Glutamatergic neuron (in vitro differentiated cells): ENCODE data around the gene SSNA1. TPM values are rescaled to one million over a fixed set of nuclear protein-coding genes. Genes with fewer than 3 reads are reported as not detected.

Experiments used
- DNase-seq: peaks from one replicate; pipeline ENCODE4 v3.0.0; 2022
- H3K27ac Mint-ChIP-seq: one replicate; pipeline ENCODE4 v1.8.0; 2020; ENCODE audit warnings: mild to moderate bottlenecking, mixed read lengths, inconsistent platforms; ENCODE audit not compliant: unreplicated experiment
- H3K27me3 Mint-ChIP-seq: one replicate; pipeline ENCODE4 v1.8.0; 2020; ENCODE audit warnings: mild to moderate bottlenecking, moderate library complexity, mixed read lengths, inconsistent platforms; ENCODE audit not compliant: unreplicated experiment
- H3K36me3 Mint-ChIP-seq: one replicate; pipeline ENCODE4 v1.8.0; 2020; ENCODE audit warnings: mild to moderate bottlenecking, mixed read lengths, inconsistent platforms; ENCODE audit not compliant: unreplicated experiment
- H3K4me1 Mint-ChIP-seq: one replicate; pipeline ENCODE4 v1.8.0; 2020; ENCODE audit warnings: mild to moderate bottlenecking, low read depth, mixed read lengths, inconsistent platforms; ENCODE audit not compliant: unreplicated experiment
- H3K4me3 Mint-ChIP-seq: one replicate; pipeline ENCODE4 v1.8.0; 2020; ENCODE audit warnings: mild to moderate bottlenecking, mixed read lengths, inconsistent platforms; ENCODE audit not compliant: unreplicated experiment
- H3K9me3 Mint-ChIP-seq: one replicate; pipeline ENCODE4 v1.8.0; 2020; ENCODE audit warnings: mild to moderate bottlenecking, moderate library complexity, mixed read lengths, inconsistent platforms; ENCODE audit not compliant: unreplicated experiment
- total RNA-seq: library from RNA; stranded (reverse); fragmentation: NEBNext Ultra II Directional; extraction: Animal tissue kit (Norgen Biotek cat#: 25700); gene quantifications from one replicate; pipeline ENCODE4 v1.2.1, GENCODE V29; 2021; ENCODE audit not compliant: unreplicated experiment
- TF ChIP-seq, protein P1 (sequence below): fragments of 200-600 bp; sonication (generic); IDR thresholded peaks from one replicate; pipeline ENCODE4 v1.5.0; 2021; ENCODE audit not compliant: partially characterized antibody, unreplicated experiment

Gene SSNA1
- total RNA-seq, 1 donor from 2014 or later: 37.3 TPM

DNA sequence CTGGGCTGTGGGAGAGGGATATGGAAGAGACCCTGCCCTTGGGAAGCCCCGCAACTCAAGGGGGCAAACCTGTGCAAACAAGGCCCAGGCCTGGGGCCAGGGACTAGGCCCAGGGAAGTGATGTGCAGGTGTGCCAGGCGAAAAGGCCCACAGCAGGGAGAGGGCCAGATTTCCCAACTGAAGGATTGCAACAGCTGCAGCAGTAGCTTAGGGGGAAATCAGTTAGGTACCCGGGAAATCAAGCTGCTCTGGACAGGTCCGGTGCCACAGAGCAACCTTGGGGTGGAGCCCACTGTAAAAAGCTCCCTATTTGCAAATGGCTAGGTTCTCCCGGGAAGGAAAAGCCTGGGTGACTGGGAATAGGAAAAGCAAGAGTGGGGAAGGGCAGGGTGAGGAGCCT, 39.1 kb upstream of the SSNA1 start:
- Mint-ChIP-seq H3K4me3 (no peak overlapping the region), H3K27me3 (peaks cover 6% of the 10 kb centered on the region), H3K9me3 (peaks cover 2% of the 10 kb centered on the region), H3K36me3 (no peaks in the 10 kb centered on the region), H3K4me1 (no peaks in the 10 kb centered on the region), H3K27ac (no peak overlapping the region)
- DNase-seq: peak; percentile 3
- TF ChIP-seq, protein P1, sequence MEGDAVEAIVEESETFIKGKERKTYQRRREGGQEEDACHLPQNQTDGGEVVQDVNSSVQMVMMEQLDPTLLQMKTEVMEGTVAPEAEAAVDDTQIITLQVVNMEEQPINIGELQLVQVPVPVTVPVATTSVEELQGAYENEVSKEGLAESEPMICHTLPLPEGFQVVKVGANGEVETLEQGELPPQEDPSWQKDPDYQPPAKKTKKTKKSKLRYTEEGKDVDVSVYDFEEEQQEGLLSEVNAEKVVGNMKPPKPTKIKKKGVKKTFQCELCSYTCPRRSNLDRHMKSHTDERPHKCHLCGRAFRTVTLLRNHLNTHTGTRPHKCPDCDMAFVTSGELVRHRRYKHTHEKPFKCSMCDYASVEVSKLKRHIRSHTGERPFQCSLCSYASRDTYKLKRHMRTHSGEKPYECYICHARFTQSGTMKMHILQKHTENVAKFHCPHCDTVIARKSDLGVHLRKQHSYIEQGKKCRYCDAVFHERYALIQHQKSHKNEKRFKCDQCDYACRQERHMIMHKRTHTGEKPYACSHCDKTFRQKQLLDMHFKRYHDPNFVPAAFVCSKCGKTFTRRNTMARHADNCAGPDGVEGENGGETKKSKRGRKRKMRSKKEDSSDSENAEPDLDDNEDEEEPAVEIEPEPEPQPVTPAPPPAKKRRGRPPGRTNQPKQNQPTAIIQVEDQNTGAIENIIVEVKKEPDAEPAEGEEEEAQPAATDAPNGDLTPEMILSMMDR: no peak

- no peaks in the 10 kb centered on the region for H3K4me1 Mint-ChIP-seq
- TF ChIP-seq, protein P1: no peak
- H3K27ac Mint-ChIP-seq: no peak overlapping the region
- no peaks in the 10 kb centered on the region for H3K36me3 Mint-ChIP-seq
- no peak overlapping the region for H3K4me3 Mint-ChIP-seq
- DNase-seq: no peak
- H3K9me3 Mint-ChIP-seq: peaks cover 2% of the 10 kb centered on the region
- H3K27me3 Mint-ChIP-seq: peaks cover 6% of the 10 kb centered on the region
These were observed 38.4 kb upstream of the SSNA1 start for GRCh38 chr9:137149942-137150616.

DNA sequence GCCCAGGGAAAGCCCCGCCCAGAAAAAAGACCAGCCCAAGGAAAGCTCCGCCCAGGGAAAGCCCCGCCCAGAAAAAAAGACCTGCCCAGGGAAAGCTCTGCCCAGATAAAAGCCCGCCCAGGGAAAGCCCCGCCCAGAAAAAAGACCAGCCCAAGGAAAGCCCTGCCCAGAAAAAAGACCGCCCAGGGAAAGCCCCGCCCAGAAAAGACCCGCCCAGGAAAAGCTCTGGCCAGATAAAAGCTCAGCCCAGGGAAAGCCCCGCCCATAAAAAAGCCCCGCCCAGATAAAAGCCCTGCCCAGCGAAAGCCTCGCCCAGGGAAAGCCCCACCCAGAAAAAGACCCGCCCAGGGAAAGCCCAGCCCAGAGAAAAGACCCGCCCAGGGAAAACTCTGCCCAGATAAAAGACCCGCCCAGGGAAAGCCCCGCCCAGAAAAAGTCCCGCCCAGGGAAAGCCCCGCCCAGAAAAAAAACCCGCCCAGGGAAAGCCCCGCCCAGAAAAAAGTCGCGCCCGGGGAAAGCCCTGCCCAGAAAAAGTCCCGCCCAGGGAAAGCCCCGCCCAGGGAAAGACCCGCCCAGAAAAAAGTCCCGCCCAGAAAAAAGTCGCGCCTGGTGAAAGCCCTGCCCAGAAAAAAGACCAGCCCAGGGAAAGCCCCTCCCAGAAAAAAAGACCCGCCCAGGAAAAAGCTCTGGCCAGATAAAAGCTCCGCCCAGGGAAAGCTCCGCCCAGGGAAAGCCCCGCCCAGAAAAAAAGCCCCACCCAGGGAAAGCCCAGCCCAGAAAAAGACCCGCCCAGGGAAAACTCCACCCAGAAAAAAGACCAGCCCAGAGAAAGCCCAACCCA, 37.6 kb upstream of the SSNA1 start:
- Mint-ChIP-seq H3K4me3 (no peak overlapping the region), H3K27me3 (peaks cover 7% of the 10 kb centered on the region), H3K27ac (no peak overlapping the region), H3K9me3 (peaks cover 2% of the 10 kb centered on the region), H3K36me3 (no peaks in the 10 kb centered on the region), H3K4me1 (no peaks in the 10 kb centered on the region)
- TF ChIP-seq, protein P1: no peak
- DNase-seq: no peak

DNA sequence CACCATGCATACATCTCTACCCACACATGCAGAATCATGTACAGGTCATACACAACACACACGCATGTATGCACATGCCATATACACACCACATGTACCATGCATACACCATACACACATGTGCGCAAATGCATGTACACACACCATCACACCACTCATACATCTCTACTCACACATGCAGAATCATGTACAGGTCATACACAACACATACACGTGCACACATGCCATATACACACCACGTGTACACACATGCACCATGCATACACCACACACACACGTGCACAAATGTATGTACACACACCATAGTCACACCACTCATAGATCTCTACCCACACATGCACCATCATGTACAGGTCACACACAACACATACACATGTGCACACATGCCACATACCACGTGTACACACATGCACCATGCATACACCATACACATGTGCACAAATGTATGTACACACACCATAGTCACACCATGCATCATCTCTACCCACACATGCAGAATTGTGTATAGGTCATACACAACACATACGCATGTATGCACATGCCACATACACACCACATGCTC, 35.6 kb upstream of the SSNA1 start:
- DNase-seq: no peak
- Mint-ChIP-seq H3K27ac (no peak overlapping the region), H3K4me1 (peaks cover under 1% of the 10 kb centered on the region), H3K9me3 (no peaks in the 10 kb centered on the region), H3K4me3 (no peak overlapping the region), H3K27me3 (peaks cover 6% of the 10 kb centered on the region), H3K36me3 (no peaks in the 10 kb centered on the region)
- TF ChIP-seq, protein P1: no peak
